ENCODE results near the gene UNKL.

Gene UNKL

DNA sequence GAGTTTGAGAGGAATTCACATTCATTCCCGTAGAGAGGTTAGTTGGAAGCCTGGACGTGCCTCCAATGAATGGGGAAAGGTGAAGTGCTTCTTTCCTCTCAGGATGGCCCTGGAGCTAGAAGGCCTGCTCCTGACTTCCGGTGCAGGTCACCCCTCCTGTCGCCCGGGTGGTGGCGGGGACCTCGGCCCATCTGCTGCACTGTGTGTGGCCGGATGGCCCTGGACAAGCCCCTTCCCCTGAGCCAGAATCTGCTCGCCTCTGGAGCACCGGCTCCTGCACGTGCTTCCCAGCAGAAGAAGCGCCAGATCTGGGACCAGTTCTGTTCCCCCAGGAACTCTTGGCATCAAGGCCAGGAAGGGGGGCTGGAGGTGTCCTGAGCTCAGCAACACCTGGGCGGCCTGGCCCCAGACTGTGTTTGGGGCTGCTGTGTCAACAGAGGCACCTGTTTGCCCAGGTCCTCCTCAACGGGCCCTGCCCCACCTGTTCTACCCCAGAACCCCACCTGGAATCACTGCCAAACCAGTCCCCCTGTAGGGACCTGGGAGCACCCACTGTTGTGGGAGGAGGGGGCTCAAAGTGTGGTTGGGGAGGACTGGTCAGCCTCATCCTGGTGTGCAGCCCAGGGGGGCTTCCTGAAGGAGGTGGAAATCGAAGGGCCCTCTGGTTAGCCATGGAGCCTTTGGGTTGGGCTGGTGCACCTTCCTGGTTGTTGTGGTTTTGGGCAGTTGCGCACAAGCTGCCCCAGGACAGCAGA, 11.3 kb upstream of the UNKL start:
- no peak for DNase-seq (ENCODE audit: low read depth)
- no peak for TF ChIP-seq CTCF (IDR thresholded peaks at IDR 0.05; ENCODE audit: control insufficient read depth, extremely low read depth, insufficient read depth)

GRCh38 chr16:1424028-1424427, 9.5 kb upstream of the UNKL start:
- DNase-seq (ENCODE audit: low read depth), result no peak
- no peak for TF ChIP-seq CTCF (IDR thresholded peaks at IDR 0.05; ENCODE audit: control insufficient read depth, extremely low read depth, insufficient read depth)
- no peak overlapping the region for H3K4me3 ChIP-seq (ENCODE audit: low read depth, low read length)

More for the DNA sequence above, 11.3 kb upstream of the UNKL start:
- no peak overlapping the region for H3K4me3 ChIP-seq (ENCODE audit: low read depth, low read length)

DNA sequence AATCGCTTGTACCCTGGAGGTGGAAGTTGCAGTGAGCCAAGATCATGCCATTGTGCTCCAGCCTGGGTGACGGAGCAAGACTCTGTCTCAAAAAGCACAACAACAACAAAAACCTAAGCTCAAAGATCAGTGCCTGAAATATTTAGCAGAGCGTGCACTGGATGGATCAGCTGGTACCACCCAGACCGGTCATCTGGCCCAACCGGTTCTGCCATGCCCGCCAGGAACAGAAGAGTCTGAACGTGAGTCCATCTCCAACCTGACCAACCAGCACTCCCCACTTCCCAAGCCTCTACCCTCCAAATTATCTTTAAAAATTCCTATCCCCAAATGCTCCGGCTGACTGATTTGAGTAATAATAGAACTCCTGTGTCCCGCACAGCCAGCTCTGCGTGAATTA, 7.6 kb upstream of the UNKL start:
- H3K4me3 ChIP-seq (ENCODE audit: low read depth, low read length), result no peak overlapping the region
- TF ChIP-seq CTCF (IDR thresholded peaks at IDR 0.05; ENCODE audit: control insufficient read depth, extremely low read depth, insufficient read depth), result no peak
- no peak for DNase-seq (ENCODE audit: low read depth)

GRCh38 chr16:1420111-1420539, 5.6 kb upstream of the UNKL start:
- H3K4me3 ChIP-seq (ENCODE audit: low read depth, low read length), result peak overlapping the region; percentile 81
- no peak for DNase-seq (ENCODE audit: low read depth)
- no peak for TF ChIP-seq CTCF (IDR thresholded peaks at IDR 0.05; ENCODE audit: control insufficient read depth, extremely low read depth, insufficient read depth)

DNA sequence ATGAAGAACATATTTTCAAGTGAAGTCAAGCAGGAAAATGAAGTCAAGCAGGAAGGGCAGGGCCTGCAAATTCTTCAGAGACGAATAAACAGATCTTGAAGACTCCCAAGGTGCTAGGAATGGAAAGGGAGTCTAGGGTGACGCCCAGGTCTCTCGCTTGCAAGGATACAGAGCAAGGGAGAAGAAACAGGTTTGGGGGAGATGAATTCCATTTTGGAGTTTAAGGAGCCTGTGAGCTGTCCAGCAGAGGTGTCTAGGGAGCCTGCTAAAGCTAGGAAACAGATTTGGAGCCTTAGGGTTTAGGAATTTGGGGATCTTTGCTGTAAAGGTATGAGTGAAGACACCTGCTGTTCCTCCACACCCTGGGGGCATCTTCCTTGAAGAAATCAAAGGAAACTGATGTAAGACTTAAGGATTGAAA, 2.0 kb upstream of the UNKL start:
- no peak for TF ChIP-seq CTCF (IDR thresholded peaks at IDR 0.05; ENCODE audit: control insufficient read depth, extremely low read depth, insufficient read depth)

DNA sequence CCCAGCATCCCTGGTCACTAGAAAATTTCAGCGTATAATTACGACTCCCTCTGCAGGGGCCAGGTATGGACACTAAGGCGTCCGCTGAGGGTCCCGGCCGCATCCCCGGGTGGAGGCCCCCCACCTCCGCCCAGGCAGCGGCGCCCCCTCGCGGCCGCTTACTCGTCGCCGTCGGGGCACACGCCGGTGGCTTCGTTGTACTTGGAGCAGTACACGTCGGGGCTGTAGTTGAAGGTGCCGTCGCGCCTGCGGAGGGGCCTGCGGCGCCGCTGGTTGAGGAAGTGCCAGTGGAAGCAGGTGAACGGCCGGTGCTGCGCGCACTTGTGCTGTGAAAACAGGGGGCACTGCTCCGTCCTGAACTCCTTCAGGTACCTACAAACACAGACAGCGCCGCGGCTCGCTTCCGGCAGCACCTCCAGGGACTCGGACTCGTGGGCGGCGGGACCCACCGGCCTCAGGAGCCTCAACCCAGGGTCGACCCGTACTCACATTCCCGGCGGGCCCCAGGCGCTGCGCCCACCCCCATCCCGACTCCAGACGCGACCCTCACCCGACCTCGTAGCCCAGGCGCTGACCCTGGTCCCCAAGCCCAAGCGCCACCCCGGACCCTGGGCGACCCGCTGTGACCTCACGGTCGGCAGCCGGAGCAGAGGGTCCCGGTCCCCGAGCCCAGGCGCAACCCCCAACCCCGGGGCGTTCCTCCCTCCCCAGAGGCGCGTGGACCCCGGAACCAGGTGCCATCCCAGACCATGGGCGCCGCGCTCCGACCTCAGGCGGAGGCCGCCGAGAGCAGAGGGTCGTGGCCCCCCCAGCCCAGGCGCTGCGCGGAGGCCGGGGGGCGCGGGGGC, 596 bp downstream of the UNKL start:
- TF ChIP-seq CTCF (IDR thresholded peaks at IDR 0.05; ENCODE audit: control insufficient read depth, extremely low read depth, insufficient read depth), result peak; percentile 74
- no peak for DNase-seq (ENCODE audit: low read depth)
- H3K4me3 ChIP-seq (ENCODE audit: low read depth, low read length), result peak overlapping the region; percentile 85

More for the DNA sequence above, 2.0 kb upstream of the UNKL start:
- no peak for DNase-seq (ENCODE audit: low read depth)
- H3K4me3 ChIP-seq (ENCODE audit: low read depth, low read length), result no peak overlapping the region
